Activated T-cell treated with anti-CD3 and anti-CD28 coated beads for 4 hours (primary cell): ENCODE data around the gene HAND2.

Source experiments
- DNase-seq: peaks from one replicate; pipeline ENCODE4 v3.0.0-alpha.2; 2020

HAND2 gene

GRCh38 chr4:173529477-173530325 lies at the start of gene HAND2:
HAND2 (minus strand) TSS chr4:173530229; CDS start chr4:173529289, 940 bp downstream.
- no peak for DNase-seq

GRCh38 chr4:173578956-173579355 lies 48.9 kb upstream of the HAND2 start:
- DNase-seq, result no peak

- no peak for DNase-seq
Observed at GRCh38 chr4:173577963-173578362, 47.9 kb upstream of the HAND2 start.

- no peak for DNase-seq
Observed at GRCh38 chr4:173575482-173576152, 45.6 kb upstream of the HAND2 start.

- no peak for DNase-seq
Observed at GRCh38 chr4:173573725-173574124, 43.7 kb upstream of the HAND2 start.

GRCh38 chr4:173573286-173573685 lies 43.3 kb upstream of the HAND2 start:
- no peak for DNase-seq

GRCh38 chr4:173572493-173573129 lies 42.6 kb upstream of the HAND2 start:
- DNase-seq, result no peak

- no peak for DNase-seq
Observed at GRCh38 chr4:173571620-173572019, 41.6 kb upstream of the HAND2 start.

GRCh38 chr4:173565281-173565680 lies 35.3 kb upstream of the HAND2 start:
- no peak for DNase-seq

- DNase-seq, result no peak
Observed at GRCh38 chr4:173564461-173564860, 34.4 kb upstream of the HAND2 start.

- DNase-seq, result no peak
Observed at GRCh38 chr4:173560896-173561295, 30.9 kb upstream of the HAND2 start.

- no peak for DNase-seq
Observed at GRCh38 chr4:173556398-173557131, 26.5 kb upstream of the HAND2 start.

GRCh38 chr4:173547889-173548288 lies 17.9 kb upstream of the HAND2 start:
- no peak for DNase-seq

GRCh38 chr4:173546776-173547175 lies 16.7 kb upstream of the HAND2 start:
- no peak for DNase-seq

- DNase-seq, result no peak
Observed at GRCh38 chr4:173545440-173545839, 15.4 kb upstream of the HAND2 start.

- no peak for DNase-seq
Observed at GRCh38 chr4:173543266-173543665, 13.2 kb upstream of the HAND2 start.

- no peak for DNase-seq
Observed at GRCh38 chr4:173539986-173540385, 10.0 kb upstream of the HAND2 start.

- no peak for DNase-seq
Observed at GRCh38 chr4:173538909-173539445, 8.9 kb upstream of the HAND2 start.

GRCh38 chr4:173538148-173538908 lies 8.3 kb upstream of the HAND2 start:
- no peak for DNase-seq

- no peak for DNase-seq
Observed at GRCh38 chr4:173537613-173538147, 7.7 kb upstream of the HAND2 start.

GRCh38 chr4:173536808-173537429 lies 6.9 kb upstream of the HAND2 start:
- no peak for DNase-seq
